AG09319 (cell line): ENCODE measurements around the gene CNEP1R1.

Experiments used
- DNase-seq: peaks from one replicate; pipeline ENCODE4 v3.0.0-alpha.2; 2010; ENCODE audit warnings: low read depth; ENCODE audit errors: extremely low read depth
- CTCF ChIP-seq: IDR thresholded peaks from 2 replicates; pipeline ENCODE4 v1.5.1; 2011; ENCODE audit warnings: low read depth, mild to moderate bottlenecking, inconsistent platforms, low read length, moderate library complexity

The CNEP1R1 gene

DNA sequence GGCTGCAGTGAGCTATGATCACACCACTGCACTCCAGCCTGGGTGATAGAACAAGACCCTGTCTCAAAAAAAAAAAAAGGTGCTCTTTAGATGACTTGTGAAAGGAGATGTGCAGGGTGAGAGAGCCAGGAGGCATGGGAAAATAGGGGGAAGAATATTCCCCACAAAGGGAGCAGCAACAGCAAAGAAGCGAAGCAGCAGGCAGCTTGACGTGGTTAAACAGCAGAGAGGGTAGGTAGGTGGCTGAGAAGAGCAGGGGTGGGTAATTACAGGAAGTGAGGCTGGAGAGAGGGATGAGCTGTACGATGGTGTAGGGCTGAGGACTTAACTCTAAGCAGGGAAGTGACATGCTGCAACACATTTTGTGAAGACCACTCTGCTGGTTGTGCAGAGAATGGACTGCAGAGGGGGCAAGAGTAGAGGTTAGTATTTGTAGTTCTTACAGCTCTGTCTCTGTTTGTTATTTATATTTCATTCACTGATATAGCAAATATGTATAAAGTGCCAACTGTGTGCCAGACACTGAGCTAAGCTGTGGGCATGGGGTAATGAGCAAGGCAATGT lies 42.3 kb downstream of the CNEP1R1 start:
- peak; percentile 73 for TF ChIP-seq CTCF
- DNase-seq = peak; percentile 34

DNA sequence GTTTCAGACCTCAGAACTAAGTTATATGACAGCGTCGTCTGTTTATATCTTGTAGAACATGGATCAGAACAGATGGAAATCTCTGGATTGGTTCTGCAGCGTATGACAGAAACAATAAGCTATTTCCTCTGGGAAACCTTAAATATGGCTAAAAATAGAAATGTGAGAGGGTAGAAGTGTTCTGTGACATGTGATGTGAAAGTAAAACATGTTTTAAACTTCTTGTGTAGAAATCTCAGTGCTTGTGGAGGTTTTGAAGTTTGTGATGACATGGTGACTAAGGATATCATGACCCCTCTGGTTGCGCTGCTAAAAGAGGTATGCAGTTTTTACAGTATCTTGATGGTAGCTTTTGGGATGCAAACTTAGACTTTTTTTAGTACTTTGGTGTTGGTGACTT lies 43.5 kb downstream of the CNEP1R1 start:
- no peak for TF ChIP-seq CTCF
- no peak for DNase-seq

DNA sequence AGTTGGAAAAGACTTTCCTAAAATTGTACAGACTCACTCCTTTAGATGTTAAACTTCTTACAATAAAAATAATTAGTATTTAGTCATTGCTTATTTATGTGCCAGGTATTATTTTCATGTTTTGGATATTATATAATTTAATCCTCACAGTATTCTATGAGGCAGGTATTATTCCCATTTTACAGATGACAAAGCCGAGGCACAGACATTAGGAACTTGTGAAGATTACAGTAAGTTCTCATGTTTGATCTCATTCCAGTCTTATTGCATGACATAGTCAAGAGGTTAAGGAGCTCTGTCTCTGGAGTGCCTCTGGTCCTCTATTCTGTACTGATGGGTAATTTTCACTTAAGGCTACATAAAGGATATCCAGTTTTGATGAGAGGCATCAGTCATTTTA lies 44.0 kb downstream of the CNEP1R1 start:
- no peak for DNase-seq
- no peak for TF ChIP-seq CTCF

- no peak for DNase-seq
- TF ChIP-seq CTCF = no peak
Measured at GRCh38 chr16:50071075-50071671, 46.1 kb downstream of the CNEP1R1 start.

GRCh38 chr16:50072730-50073129 lies 47.7 kb downstream of the CNEP1R1 start:
- DNase-seq = no peak
- no peak for TF ChIP-seq CTCF

DNA sequence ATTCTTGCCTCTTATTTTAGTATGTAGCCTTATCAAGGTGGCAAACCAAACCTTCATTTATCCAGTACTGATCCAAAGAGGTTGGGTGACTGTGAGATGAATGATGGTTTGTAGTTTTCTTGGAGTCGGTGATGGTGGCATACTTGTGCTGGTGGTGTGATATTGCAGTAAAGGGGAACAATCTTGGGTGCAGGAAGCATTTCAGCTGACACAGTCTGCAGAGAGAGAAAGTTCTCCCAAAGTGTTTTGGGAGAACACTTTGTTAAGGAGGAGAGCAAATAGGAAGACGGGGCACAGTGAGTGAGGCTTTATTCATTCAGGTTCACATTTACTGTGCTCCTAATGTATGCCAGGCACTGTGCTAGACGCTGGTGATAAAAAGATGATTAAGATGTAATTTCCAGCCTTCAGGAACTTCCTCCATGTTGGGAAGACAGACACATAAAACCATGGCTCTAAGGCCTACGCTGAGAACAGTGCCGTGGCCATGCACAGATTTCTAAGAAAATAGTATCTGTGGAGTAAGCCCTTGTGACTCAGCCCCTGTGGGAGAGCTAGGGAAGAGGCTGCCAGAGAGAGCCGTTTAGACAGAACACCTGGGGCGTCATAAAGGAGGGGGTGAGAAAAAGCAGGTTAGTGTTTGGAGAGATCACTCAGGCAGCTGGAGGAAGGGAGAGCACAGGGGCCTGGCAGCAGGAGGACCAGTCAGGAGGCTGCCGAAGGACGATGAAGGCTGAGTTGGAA lies 54.5 kb downstream of the CNEP1R1 start:
- TF ChIP-seq CTCF = no peak
- no peak for DNase-seq

DNA sequence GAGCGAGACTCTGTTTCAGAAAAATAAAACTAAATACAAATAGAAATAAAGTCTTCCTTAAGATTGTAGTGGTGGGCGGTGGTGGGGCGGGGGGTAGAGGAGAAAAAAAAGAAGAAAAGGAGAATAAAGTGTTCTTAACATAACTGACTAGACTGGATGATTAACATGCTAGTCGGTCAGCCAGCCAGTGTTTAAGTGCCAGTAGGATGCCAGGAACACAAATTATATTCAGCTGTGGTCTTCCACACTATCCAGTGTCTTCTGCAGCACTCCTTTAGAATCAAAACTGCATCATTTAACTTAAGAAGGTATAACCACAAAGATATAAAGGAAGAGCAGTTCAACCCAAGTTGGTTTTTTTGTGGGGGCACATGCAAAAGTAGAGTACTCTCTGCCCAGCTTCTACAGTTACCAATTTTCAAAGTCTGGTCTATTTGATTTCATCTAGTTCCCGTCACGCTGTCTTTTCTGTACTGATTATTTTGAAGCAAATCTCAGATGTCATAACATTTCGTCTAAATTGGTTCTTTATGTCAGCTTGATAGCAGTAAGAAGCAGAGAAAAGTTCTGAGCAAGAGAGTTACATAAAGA lies 56.5 kb downstream of the CNEP1R1 start:
- DNase-seq = no peak
- no peak for TF ChIP-seq CTCF
